K562 (cell line): Measurements from ENCODE around the gene NAE1. TPM values are rescaled to one million over a fixed set of nuclear protein-coding genes. Genes with fewer than 3 reads are reported as not detected.

ENCODE experiments used
- ATAC-seq: fragments of 200-7000 bp; cut with Tn5 transposase; 3 replicates; pipeline ENCODE4 v1.9.1; 2020; ENCODE audit warnings: moderate library complexity
- BruUV-seq: library from RNA; stranded (reverse); fragments of 400-500 nt; replicated peaks from 2 replicates; lab custom pipeline; 2021; lab: Mats Ljungman, UMichigan
- CTCF ChIA-PET: fragments of 300-600 bp; formaldehyde crosslinking; extraction: SDS; loops from one replicate; lab custom pipeline; 2021; ENCODE audit warnings: low intra/inter-chr PET ratio; lab: Yijun Ruan, JAX
- POLR2A ChIA-PET: fragments of 300-600, 350-650 bp; sonication (Branson Sonifier 250); formaldehyde crosslinking; extraction: SDS; loops from one replicate; lab custom pipeline; 2021; ENCODE audit warnings: antibody characterized with exemption, inconsistent platforms; lab: Yijun Ruan, JAX
- DNase-seq, 4 experiments: peaks; one replicate each; pipeline versions ENCODE4 v3.0.0 to v3.0.0-alpha.2; 2011 to 2018; ENCODE audit warnings: low spot score in 3 of 4, mixed read lengths in 3 of 4; ENCODE audit errors: extremely low read depth in 1 of 4
- FAIRE-seq: peaks from 2 replicates; lab custom pipeline; 2011; peaks lifted over from hg19 to GRCh38; lab: Jason Lieb, UNC
- H2AFZ ChIP-seq: 2 replicates; pipeline ENCODE4 v1.6.0; 2011; ENCODE audit warnings: low read depth, low read length, control low read depth, inconsistent platforms
- H3K27ac ChIP-seq: fragments of 200-600 bp; 3 replicates; pipeline ENCODE4 v1.8.0; 2011; ENCODE audit warnings: low read depth, mild to moderate bottlenecking, control low read depth, inconsistent platforms, low read length, moderate library complexity, mixed read lengths; ENCODE audit errors: extremely low read depth
- H3K27me3 ChIP-seq, 2 experiments: fragments of 300-600 bp in 1 of 2; 2 replicates in 1 of 2; 3 replicates in 1 of 2; pipeline versions ENCODE4 v1.6.0 to v1.8.0; 2011; ENCODE audit warnings: inconsistent platforms in 2 of 2, low read length in 2 of 2, mild to moderate bottlenecking in 1 of 2, mixed read lengths in 1 of 2, moderate library complexity in 1 of 2; ENCODE audit not compliant: control insufficient read depth in 2 of 2, insufficient read depth in 2 of 2
- H3K36me3 ChIP-seq: fragments of 300-600 bp; 3 replicates; pipeline ENCODE4 v1.8.0; 2011; ENCODE audit warnings: mild to moderate bottlenecking, low read length, inconsistent platforms; ENCODE audit not compliant: control insufficient read depth, insufficient read depth
- H3K4me1 ChIP-seq, 2 experiments: fragments of 200-600 bp in 1 of 2; replicated peaks in 1 of 2; 2 replicates in 1 of 2; 3 replicates in 1 of 2; pipeline versions ENCODE4 v1.5.1 to v1.8.0; 2011; ENCODE audit warnings: inconsistent platforms in 2 of 2, low read length in 2 of 2, mild to moderate bottlenecking in 1 of 2, mixed read lengths in 1 of 2, moderate library complexity in 1 of 2; ENCODE audit not compliant: control insufficient read depth in 2 of 2, insufficient read depth in 2 of 2
- H3K4me2 ChIP-seq: 2 replicates; pipeline ENCODE4 v1.6.1; 2011; ENCODE audit warnings: low read length, control low read depth, inconsistent platforms, mixed read lengths; ENCODE audit not compliant: insufficient read depth
- H3K4me3 ChIP-seq: fragments of 200-600 bp; sonication (generic), shearing (Covaris generic); 2 replicates; pipeline ENCODE4 v1.5.1; 2016; ENCODE audit warnings: control low read depth, inconsistent platforms
- H3K79me2 ChIP-seq: fragments of 200-600 bp; 3 replicates; pipeline ENCODE4 v1.8.0; 2011; ENCODE audit warnings: low read length, inconsistent platforms; ENCODE audit not compliant: control insufficient read depth, insufficient read depth
- H3K9ac ChIP-seq, 2 experiments: 2 replicates each; pipeline versions ENCODE4 v1.6.0 to v1.6.1; 2011; ENCODE audit warnings: low read depth in 2 of 2, low read length in 2 of 2, control low read depth in 1 of 2, inconsistent platforms in 1 of 2, mild to moderate bottlenecking in 1 of 2, mixed read lengths in 1 of 2; ENCODE audit not compliant: insufficient read depth in 1 of 2
- H3K9me1 ChIP-seq: one replicate; pipeline ENCODE4 v1.6.0; 2011; ENCODE audit warnings: inconsistent platforms, mild to moderate bottlenecking, low read length, moderate library complexity; ENCODE audit not compliant: control insufficient read depth, insufficient read depth
- H3K9me3 ChIP-seq: replicated peaks from 2 replicates; pipeline ENCODE4 v1.5.1; 2011; ENCODE audit warnings: low read depth, low read length, inconsistent platforms; ENCODE audit not compliant: control insufficient read depth, insufficient read depth
- H4K20me1 ChIP-seq: replicated peaks from 2 replicates; pipeline ENCODE4 v1.6.1; 2011; ENCODE audit warnings: low read length, inconsistent platforms, mixed read lengths; ENCODE audit not compliant: control insufficient read depth, insufficient read depth
- BCOR ChIP-seq: fragments of 450-650 bp; IDR thresholded peaks from 2 replicates; pipeline ENCODE4 v1.6.1; 2016
- CC2D1A ChIP-seq: fragments of 450-650 bp; IDR thresholded peaks from 2 replicates; pipeline ENCODE4 v1.6.1; 2017; ENCODE audit warnings: mild to moderate bottlenecking
- DDX20 ChIP-seq: fragments of 450-650 bp; IDR thresholded peaks from 2 replicates; pipeline ENCODE4 v1.6.1; 2016; ENCODE audit warnings: missing genetic modification characterization, low read depth, mild to moderate bottlenecking, missing compliant biosample characterization, moderate library complexity
- MAFF ChIP-seq: IDR thresholded peaks from 2 replicates; pipeline ENCODE4 v1.6.1; 2012; ENCODE audit warnings: low read length, improper control_type of control experiment
- MED1 ChIP-seq: sonication (generic); formaldehyde crosslinking; IDR thresholded peaks from 2 replicates; pipeline ENCODE4 v1.8.1; 2023; ENCODE audit warnings: missing genetic modification reagents, borderline replicate concordance
- POLR2A ChIP-seq: fragments of 450-650 bp; conservative IDR thresholded peaks from 2 replicates; pipeline ENCODE4 v1.6.1; 2016
- RBM25 ChIP-seq: fragments of 200-400 bp; formaldehyde crosslinking; IDR thresholded peaks from 2 replicates; pipeline ENCODE4 v1.6.1; 2018; ENCODE audit warnings: low read length, low read depth, moderate library complexity; ENCODE audit not compliant: severe bottlenecking
- SOX6 ChIP-seq: fragments of 450-650 bp; IDR thresholded peaks from 2 replicates; pipeline ENCODE4 v1.6.1; 2014; ENCODE audit warnings: mild to moderate bottlenecking
- ZNF12 ChIP-seq: sonication (generic); formaldehyde crosslinking; IDR thresholded peaks from 2 replicates; pipeline ENCODE4 v1.4.0; 2020; ENCODE audit warnings: mild to moderate bottlenecking, missing genetic modification reagents
- ZNF24 ChIP-seq: fragments of 450-650 bp; IDR thresholded peaks from 2 replicates; pipeline ENCODE4 v1.6.1; 2016
- WGBS: fragments of 100-300 bp; shearing (Covaris generic); methylation state at CpG from one replicate; pipeline ENCODE4 v1.1.6; 2016; ENCODE audit warnings: low coverage, mixed read lengths; ENCODE audit not compliant: insufficient coverage; ENCODE audit errors: missing lambda C conversion rate; 5-methylcytosine and 5-hydroxymethylcytosine counted together
- in situ Hi-C: fragments of 300-500 bp; cut with MboI; formaldehyde crosslinking; loops from 4 replicates; pipeline ENCODE4 v1.15.0; 2018; ENCODE audit warnings: inconsistent platforms, mixed read lengths
- intact Hi-C: fragments of 100-400 bp; cut with micrococcal nuclease; formaldehyde crosslinking; loops from 2 replicates; pipeline ENCODE4 v1.14.2; 2022
- polyA plus RNA-seq, 8 experiments: library from polyadenylated mRNA; depleted of rRNA in 4 of 8; stranded (reverse) in 5 of 8; unstranded in 3 of 8; fragments of >200 nt; fragmentation: Nextera tagmentation in 2 of 8; fragmentation: Illumina TruSeq in 1 of 8; extraction: Ambion mirVana in 2 of 8; extraction: Trizol in 1 of 8; gene quantifications; 2 replicates each; pipeline versions ENCODE4 v1.2.1 to v1.2.3, GENCODE V29; 2011 to 2014; ENCODE audit warnings: inconsistent platforms in 1 of 8, missing spikeins in 1 of 8
- total RNA-seq, 7 experiments: library from RNA; depleted of rRNA in 6 of 7; stranded (reverse); fragments of >200 nt in 6 of 7; fragmentation: Illumina TruSeq in 2 of 7; extraction: Trizol in 2 of 7; gene quantifications; 2 replicates each; pipeline versions ENCODE4 v1.2.1 to v1.2.3, GENCODE V29; 2011 to 2021; ENCODE audit warnings: low replicate concordance in 1 of 7
- TF ChIP-seq, protein P1 (sequence below): fragments of 450-650 bp; conservative IDR thresholded peaks from 2 replicates; pipeline ENCODE4 v1.6.1; 2016; ENCODE audit warnings: missing genetic modification characterization, low read depth, mild to moderate bottlenecking, missing compliant biosample characterization, moderate library complexity

The NAE1 gene
- total and polyA plus RNA-seq, 9 of the 15 experiments (the other 6 are each of a cell fraction or from before 2014, with no cell fraction given): 165 to 294 (median 230) TPM

DNA sequence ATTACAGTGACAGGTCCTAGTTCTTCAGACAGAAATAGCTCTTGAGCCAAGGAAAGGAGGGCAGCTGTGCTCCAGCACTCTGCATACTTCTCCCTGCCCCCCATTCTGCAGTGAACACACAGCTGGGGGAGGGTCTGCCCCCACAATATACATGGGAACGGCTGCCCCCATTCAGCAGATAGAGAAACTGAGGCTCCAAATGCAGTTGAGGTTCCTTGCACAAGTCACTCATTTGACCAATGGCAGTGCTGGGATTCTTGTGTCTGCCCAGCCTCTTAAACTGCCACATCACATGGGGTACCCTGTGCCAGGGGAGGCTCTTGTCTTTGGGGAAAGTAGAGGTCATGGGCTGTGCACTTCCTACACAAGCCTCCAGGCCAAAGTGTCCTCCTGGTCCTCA lies 38.6 kb upstream of the NAE1 start:
- H3K9me1 ChIP-seq: peaks cover 2% of the 10 kb centered on the region
- no TSS peak for BruUV-seq
- H2AFZ ChIP-seq: no peak overlapping the region
- H3K4me3 ChIP-seq: no peak overlapping the region
- intact Hi-C loops: loop anchor here (2.0 kb wide), 1 partner anchor 463 kb away; no protein-coding TSS in a partner anchor
- no peaks in the 10 kb centered on the region for H3K27me3 ChIP-seq
- no peak for FAIRE-seq
- no peak for ATAC-seq
- H3K27ac ChIP-seq: no peak overlapping the region
- no peaks in the 10 kb centered on the region for H3K79me2 ChIP-seq
- H3K9ac ChIP-seq: no peak overlapping the region
- H4K20me1 ChIP-seq: no peaks in the 10 kb centered on the region
- H3K9me3 ChIP-seq: no peaks in the 10 kb centered on the region
- ChIA-PET POLR2A (interaction anchor here (1.3 kb wide), 1 partner anchor 13 kb away, joined by 4 read pairs; no protein-coding TSS in a partner anchor), CTCF (interaction anchor here (0.8 kb wide), 1 partner anchor 462 kb away, joined by 4 read pairs; no protein-coding TSS in a partner anchor)
- in situ Hi-C loops: loop anchor here (5.0 to 10.0 kb wide), 2 partner anchors 262 to 465 kb away; no protein-coding TSS in a partner anchor
- no peaks in the 10 kb centered on the region for H3K36me3 ChIP-seq
- TF ChIP-seq MED1 (CRISPR knock-in tag): no peak
- peak; percentile 46; the same call in 1 of the 2 replicates for TF ChIP-seq BCOR
- peak; percentile 73 for TF ChIP-seq RBM25
- no peak for TF ChIP-seq CC2D1A
- TF ChIP-seq ZNF24: no peak
- TF ChIP-seq SOX6: no peak
- TF ChIP-seq, protein P1, sequence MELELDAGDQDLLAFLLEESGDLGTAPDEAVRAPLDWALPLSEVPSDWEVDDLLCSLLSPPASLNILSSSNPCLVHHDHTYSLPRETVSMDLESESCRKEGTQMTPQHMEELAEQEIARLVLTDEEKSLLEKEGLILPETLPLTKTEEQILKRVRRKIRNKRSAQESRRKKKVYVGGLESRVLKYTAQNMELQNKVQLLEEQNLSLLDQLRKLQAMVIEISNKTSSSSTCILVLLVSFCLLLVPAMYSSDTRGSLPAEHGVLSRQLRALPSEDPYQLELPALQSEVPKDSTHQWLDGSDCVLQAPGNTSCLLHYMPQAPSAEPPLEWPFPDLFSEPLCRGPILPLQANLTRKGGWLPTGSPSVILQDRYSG (tag): no peak
- TF ChIP-seq ZNF12 (CRISPR knock-in tag): no peak
- no peak for TF ChIP-seq POLR2A
- TF ChIP-seq DDX20 (tag): no peak
- TF ChIP-seq MAFF: no peak
- 86% methylated on average over 1 of the region's 1 CpG for WGBS
- no peak for DNase-seq
- H3K4me1 ChIP-seq: peaks cover 3 to 10% of the 10 kb centered on the region in 2 experiments; a peak in 3 of 5 replicates
- H3K4me2 ChIP-seq: no peak overlapping the region
